ENCODE results near the gene LYAR. TPM values are rescaled to one million over a fixed set of nuclear protein-coding genes. Genes with fewer than 3 reads are reported as not detected.
A peak's percentile ranks its signal among the peaks of the same experiment; 100 is the strongest.

The LYAR gene
- total and polyA plus RNA-seq, 2 experiments from 2014 or later, result 44.0 to 105 TPM

DNA sequence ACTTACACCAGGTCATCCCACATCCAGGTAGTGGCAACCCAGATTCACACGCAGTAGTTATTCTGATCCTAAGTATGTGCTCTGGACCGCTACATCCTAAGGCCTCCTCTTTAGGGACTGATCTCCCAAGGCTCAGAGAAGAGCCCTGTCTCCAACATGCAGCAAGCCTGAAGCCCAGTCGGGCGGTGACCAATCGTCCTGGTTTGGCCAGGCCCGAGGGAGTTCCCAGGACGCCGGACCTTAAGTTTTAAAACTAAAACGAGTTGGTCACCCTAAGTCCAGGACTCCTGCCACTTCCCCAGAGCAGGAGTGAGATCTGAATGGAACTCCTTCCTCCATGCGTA is 385 bp downstream of the LYAR start:
- H3K27ac Mint-ChIP-seq, result peak overlapping the region; percentile 86
- TF ChIP-seq JUNB (IDR thresholded peaks at IDR 0.05; ENCODE audit: unreplicated experiment) (no peak), ZNF114 (CRISPR knock-in tag; IDR thresholded peaks at IDR 0.05) (no peak), ZNF462 (CRISPR knock-in tag; IDR thresholded peaks at IDR 0.05) (no peak), EZH2 (IDR thresholded peaks at IDR 0.05; ENCODE audit: low read depth, unreplicated experiment) (no peak), ZNF331 (CRISPR knock-in tag; IDR thresholded peaks at IDR 0.05; ENCODE audit: low read depth) (no peak), CREB1 (CRISPR knock-in tag; IDR thresholded peaks at IDR 0.05; ENCODE audit: low read depth) (no peak), CTCF (conservative IDR thresholded peaks at IDR 0.05; ENCODE audit: low read depth in 2 of 2) (no peak), POLR2AphosphoS5 (IDR thresholded peaks at IDR 0.05; ENCODE audit: low read depth) (no peak), STAT1 (IDR thresholded peaks at IDR 0.05; ENCODE audit: unreplicated experiment) (no peak), NANOG (IDR thresholded peaks at IDR 0.05; ENCODE audit: borderline replicate concordance) (no peak), EZH2phosphoT487 (IDR thresholded peaks at IDR 0.05; ENCODE audit: unreplicated experiment) (no peak), REST (IDR thresholded peaks at IDR 0.05; ENCODE audit: unreplicated experiment) (no peak)
- TF ChIP-seq, protein P1, sequence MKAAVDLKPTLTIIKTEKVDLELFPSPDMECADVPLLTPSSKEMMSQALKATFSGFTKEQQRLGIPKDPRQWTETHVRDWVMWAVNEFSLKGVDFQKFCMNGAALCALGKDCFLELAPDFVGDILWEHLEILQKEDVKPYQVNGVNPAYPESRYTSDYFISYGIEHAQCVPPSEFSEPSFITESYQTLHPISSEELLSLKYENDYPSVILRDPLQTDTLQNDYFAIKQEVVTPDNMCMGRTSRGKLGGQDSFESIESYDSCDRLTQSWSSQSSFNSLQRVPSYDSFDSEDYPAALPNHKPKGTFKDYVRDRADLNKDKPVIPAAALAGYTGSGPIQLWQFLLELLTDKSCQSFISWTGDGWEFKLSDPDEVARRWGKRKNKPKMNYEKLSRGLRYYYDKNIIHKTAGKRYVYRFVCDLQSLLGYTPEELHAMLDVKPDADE (IDR thresholded peaks at IDR 0.05), result no peak
- Histone ChIP-seq H4K20me1 (replicated peaks; ENCODE audit: insufficient read depth) (peaks cover 30% of the 10 kb centered on the region), H3K4me2 (peak overlapping the region; percentile 100), H3K27ac (ENCODE audit: low read depth) (no peak overlapping the region), H3K27me3 (ENCODE audit: insufficient read depth) (no peaks in the 10 kb centered on the region), H3K4me1 (ENCODE audit: insufficient read depth) (peaks cover 20% of the 10 kb centered on the region), H3K79me2 (replicated peaks; ENCODE audit: insufficient read depth) (peaks cover 92% of the 10 kb centered on the region), H3K36me3 (ENCODE audit: insufficient read depth) (peaks cover 15% of the 10 kb centered on the region), H2AFZ (peak overlapping the region; percentile 91), H3K9me2 (ENCODE audit: insufficient read depth) (no peaks in the 10 kb centered on the region), H3K4me3 (peak overlapping the region; percentile 99), H3F3A (replicated peaks; ENCODE audit: low read depth) (no peaks in the 10 kb centered on the region)
- H3K36me3 Mint-ChIP-seq (ENCODE audit: low read depth), result peaks cover 22% of the 10 kb centered on the region
- DNase-seq (ENCODE audit: low spot score) (no peak), ATAC-seq (peak; percentile 22)
- H3K27me3 Mint-ChIP-seq (ENCODE audit: insufficient read depth, low read depth, poor library complexity), result peaks cover 2% of the 10 kb centered on the region
- H3K9me3 Mint-ChIP-seq, result no peaks in the 10 kb centered on the region
- peak overlapping the region; percentile 97 for H3K4me3 Mint-ChIP-seq
- H3K4me1 Mint-ChIP-seq, result peaks cover 22% of the 10 kb centered on the region

Measured in GM23338 (cell line).